Mesendoderm (in vitro differentiated cells): ENCODE results near the gene ADD3.

Source experiments
- DNase-seq: peaks from one replicate; pipeline ENCODE4 v3.0.0; 2013
- H2AK5ac ChIP-seq: 2 replicates; pipeline ENCODE4 v1.6.1; 2013; ENCODE audit warnings: low read length, inconsistent platforms
- H2BK120ac ChIP-seq: 2 replicates; pipeline ENCODE4 v1.6.1; 2013; ENCODE audit warnings: low read depth, mild to moderate bottlenecking, low read length, moderate library complexity, mixed read lengths
- H2BK15ac ChIP-seq: replicated peaks from 2 replicates; pipeline ENCODE4 v1.6.1; 2013; ENCODE audit warnings: low read depth, mild to moderate bottlenecking, moderate library complexity
- H2BK5ac ChIP-seq: 2 replicates; pipeline ENCODE4 v1.6.1; 2013; ENCODE audit warnings: low read length, inconsistent platforms
- H3K18ac ChIP-seq: 2 replicates; pipeline ENCODE4 v1.6.1; 2013; ENCODE audit warnings: mild to moderate bottlenecking, low read length, mixed read lengths
- H3K23ac ChIP-seq: one replicate; pipeline ENCODE4 v1.6.1; 2013; ENCODE audit warnings: low read length
- H3K27ac ChIP-seq: 2 replicates; pipeline ENCODE4 v1.5.1; 2013; ENCODE audit warnings: low read depth, mild to moderate bottlenecking, inconsistent platforms, low read length, moderate library complexity
- H3K27me3 ChIP-seq: 2 replicates; pipeline ENCODE4 v1.6.1; 2013; ENCODE audit warnings: low read length, control low read depth, mild to moderate bottlenecking, inconsistent platforms; ENCODE audit not compliant: insufficient read depth, poor library complexity
- H3K36me3 ChIP-seq: 2 replicates; pipeline ENCODE4 v1.6.1; 2013; ENCODE audit warnings: low read length, inconsistent platforms; ENCODE audit not compliant: control insufficient read depth, insufficient read depth
- H3K4ac ChIP-seq: one replicate; pipeline ENCODE4 v1.6.1; 2013; ENCODE audit warnings: low read depth, mild to moderate bottlenecking, low read length, moderate library complexity
- H3K4me1 ChIP-seq: 2 replicates; pipeline ENCODE4 v1.6.1; 2013; ENCODE audit warnings: low read depth, low read length, inconsistent platforms; ENCODE audit not compliant: control insufficient read depth
- H3K4me2 ChIP-seq: 2 replicates; pipeline ENCODE4 v1.6.1; 2013; ENCODE audit warnings: low read length
- H3K4me3 ChIP-seq: 2 replicates; pipeline ENCODE4 v1.5.1; 2013; ENCODE audit warnings: mild to moderate bottlenecking, low read length
- H3K56ac ChIP-seq: one replicate; pipeline ENCODE4 v1.6.1; 2013; ENCODE audit warnings: low read length
- H3K79me1 ChIP-seq: 2 replicates; pipeline ENCODE4 v1.6.1; 2013; ENCODE audit warnings: low read length, inconsistent platforms
- H3K79me2 ChIP-seq: 2 replicates; pipeline ENCODE4 v1.6.1; 2013; ENCODE audit warnings: mild to moderate bottlenecking, low read length; ENCODE audit not compliant: control insufficient read depth, insufficient read depth
- H3K9ac ChIP-seq: 2 replicates; pipeline ENCODE4 v1.6.1; 2013; ENCODE audit warnings: low read length, inconsistent platforms
- H4K5ac ChIP-seq: one replicate; pipeline ENCODE4 v1.6.1; 2013; ENCODE audit warnings: low read length
- H4K8ac ChIP-seq: one replicate; pipeline ENCODE4 v1.6.1; 2013; ENCODE audit warnings: low read depth, mild to moderate bottlenecking, control low read depth, low read length, moderate library complexity
- WGBS: extraction: QIAGEN DNeasy Blood & Tissue Kit; methylation state at CpG from one replicate; pipeline ENCODE4 v1.1.7; 2013; ENCODE audit warnings: low lambda C conversion rate, missing lambda C conversion rate; ENCODE audit not compliant: insufficient coverage; ENCODE audit errors: extremely low coverage; 5-methylcytosine and 5-hydroxymethylcytosine counted together

The ADD3 gene

GRCh38 chr10:110163841-110164240, 156.1 kb downstream of the ADD3 start:
- Histone ChIP-seq H3K36me3 (no peaks in the 10 kb centered on the region), H3K23ac (no peak overlapping the region), H3K18ac (no peak overlapping the region), H3K79me2 (no peaks in the 10 kb centered on the region), H3K27ac (no peak overlapping the region), H3K27me3 (peaks cover 7% of the 10 kb centered on the region), H3K4ac (no peak overlapping the region), H2BK15ac (no peak overlapping the region), H3K79me1 (no peaks in the 10 kb centered on the region), H2BK120ac (no peak overlapping the region), H3K4me3 (no peak overlapping the region), H4K5ac (no peak overlapping the region), H3K9ac (no peak overlapping the region), H4K8ac (no peak overlapping the region), H2AK5ac (no peak overlapping the region), H3K4me2 (no peak overlapping the region), H3K4me1 (peaks cover 12% of the 10 kb centered on the region), H3K56ac (peak overlapping the region; percentile 3), H2BK5ac (no peak overlapping the region)
- no peak for DNase-seq
- no CpG with 5 or more reads among the region's 4 CpGs for WGBS

- Histone ChIP-seq H3K4ac (no peak overlapping the region), H2AK5ac (no peak overlapping the region), H3K36me3 (no peaks in the 10 kb centered on the region), H2BK5ac (no peak overlapping the region), H2BK15ac (no peak overlapping the region), H3K4me3 (no peak overlapping the region), H2BK120ac (no peak overlapping the region), H4K8ac (no peak overlapping the region), H3K79me2 (no peaks in the 10 kb centered on the region), H3K4me2 (no peak overlapping the region), H3K9ac (no peak overlapping the region), H3K56ac (no peak overlapping the region), H3K18ac (no peak overlapping the region), H3K23ac (no peak overlapping the region), H3K27ac (no peak overlapping the region), H3K4me1 (peaks cover 18% of the 10 kb centered on the region), H4K5ac (no peak overlapping the region), H3K79me1 (no peaks in the 10 kb centered on the region), H3K27me3 (peaks cover 14% of the 10 kb centered on the region)
- no CpG with 5 or more reads among the region's 6 CpGs for WGBS
- DNase-seq, result no peak
These were observed 157.5 kb downstream of the ADD3 start for GRCh38 chr10:110165239-110165638.

GRCh38 chr10:110167149-110167548, 159.4 kb downstream of the ADD3 start:
- Histone ChIP-seq H3K23ac (no peak overlapping the region), H2BK5ac (no peak overlapping the region), H3K27me3 (peaks cover 17% of the 10 kb centered on the region), H3K4me1 (peaks cover 18% of the 10 kb centered on the region), H3K4ac (no peak overlapping the region), H4K5ac (no peak overlapping the region), H3K27ac (no peak overlapping the region), H4K8ac (no peak overlapping the region), H3K9ac (no peak overlapping the region), H3K4me2 (no peak overlapping the region), H3K18ac (no peak overlapping the region), H2BK15ac (no peak overlapping the region), H3K56ac (no peak overlapping the region), H3K79me1 (no peaks in the 10 kb centered on the region), H2AK5ac (no peak overlapping the region), H3K79me2 (no peaks in the 10 kb centered on the region), H2BK120ac (no peak overlapping the region), H3K4me3 (no peak overlapping the region), H3K36me3 (no peaks in the 10 kb centered on the region)
- WGBS, result no CpG with 5 or more reads among the region's 7 CpGs
- DNase-seq, result no peak

GRCh38 chr10:110168601-110169481, 161.1 kb downstream of the ADD3 start:
- H2BK120ac ChIP-seq, result no peak overlapping the region
- H2AK5ac ChIP-seq, result no peak overlapping the region
- no peak overlapping the region for H3K4me3 ChIP-seq
- no CpG with 5 or more reads among the region's 10 CpGs for WGBS
- no peak overlapping the region for H2BK15ac ChIP-seq
- H3K27me3 ChIP-seq, result peaks cover 18% of the 10 kb centered on the region
- no peak overlapping the region for H3K4ac ChIP-seq
- H2BK5ac ChIP-seq, result no peak overlapping the region
- DNase-seq, result peak; percentile 68
- H3K56ac ChIP-seq, result peak overlapping the region; percentile 54
- no peak overlapping the region for H3K27ac ChIP-seq
- H4K8ac ChIP-seq, result no peak overlapping the region
- H3K9ac ChIP-seq, result no peak overlapping the region
- no peaks in the 10 kb centered on the region for H3K79me1 ChIP-seq
- no peaks in the 10 kb centered on the region for H3K36me3 ChIP-seq
- peaks cover 13% of the 10 kb centered on the region for H3K4me1 ChIP-seq
- H4K5ac ChIP-seq, result no peak overlapping the region
- H3K23ac ChIP-seq, result no peak overlapping the region
- no peaks in the 10 kb centered on the region for H3K79me2 ChIP-seq
- peak overlapping the region; percentile 14 for H3K4me2 ChIP-seq
- no peak overlapping the region for H3K18ac ChIP-seq

GRCh38 chr10:110169586-110169985, 161.8 kb downstream of the ADD3 start:
- Histone ChIP-seq H3K9ac (no peak overlapping the region), H3K56ac (no peak overlapping the region), H4K5ac (no peak overlapping the region), H3K4me1 (peaks cover 13% of the 10 kb centered on the region), H3K27me3 (peaks cover 18% of the 10 kb centered on the region), H3K36me3 (no peaks in the 10 kb centered on the region), H3K4me2 (no peak overlapping the region), H3K79me1 (no peaks in the 10 kb centered on the region), H3K23ac (no peak overlapping the region), H3K4ac (no peak overlapping the region), H2BK120ac (no peak overlapping the region), H2BK15ac (no peak overlapping the region), H2BK5ac (no peak overlapping the region), H3K18ac (no peak overlapping the region), H3K4me3 (no peak overlapping the region), H4K8ac (no peak overlapping the region), H2AK5ac (no peak overlapping the region), H3K27ac (no peak overlapping the region), H3K79me2 (no peaks in the 10 kb centered on the region)
- no peak for DNase-seq
- no CpG with 5 or more reads among the region's 1 CpG for WGBS
